HepG2 (cell line): ENCODE results near the gene COG4. TPM values are rescaled to one million over a fixed set of nuclear protein-coding genes. Genes with fewer than 3 reads are reported as not detected.

Source experiments
- JARID2 ChIP-seq: sonication (generic); formaldehyde crosslinking; IDR thresholded peaks from 2 replicates; pipeline ENCODE4 v1.8.1; 2023; ENCODE audit warnings: missing genetic modification reagents, inconsistent platforms; ENCODE audit not compliant: insufficient replicate concordance
- NFIC ChIP-seq: IDR thresholded peaks from 2 replicates; pipeline ENCODE4 v1.6.1; 2012; ENCODE audit warnings: mild to moderate bottlenecking, low read length, inconsistent platforms
- SMAD1 ChIP-seq: sonication (generic); formaldehyde crosslinking; IDR thresholded peaks from 2 replicates; pipeline ENCODE4 v1.4.0; 2020; ENCODE audit warnings: missing genetic modification reagents, low read depth, mild to moderate bottlenecking, borderline replicate concordance
- ZBTB3 ChIP-seq: sonication (generic); formaldehyde crosslinking; IDR thresholded peaks from 2 replicates; pipeline ENCODE4 v1.4.0; 2020; ENCODE audit warnings: low read depth, mild to moderate bottlenecking, moderate library complexity, missing genetic modification reagents, borderline replicate concordance
- ZNF230 ChIP-seq: sonication (generic); formaldehyde crosslinking; IDR thresholded peaks from 2 replicates; pipeline ENCODE4 v1.4.0; 2020; ENCODE audit warnings: mild to moderate bottlenecking, missing genetic modification reagents
- ZNF24 ChIP-seq: fragments of 450-650 bp; IDR thresholded peaks from 2 replicates; pipeline ENCODE4 v1.6.1; 2017; ENCODE audit warnings: antibody characterized with exemption, mild to moderate bottlenecking
- ZNF256 ChIP-seq: sonication (generic); formaldehyde crosslinking; conservative IDR thresholded peaks from 2 replicates; pipeline ENCODE4 v1.4.0; 2020; ENCODE audit warnings: missing genetic modification reagents
- ZNF362 ChIP-seq: sonication (generic); formaldehyde crosslinking; IDR thresholded peaks from 2 replicates; pipeline ENCODE4 v1.4.0; 2020; ENCODE audit warnings: missing genetic modification reagents, mild to moderate bottlenecking, borderline replicate concordance
- ZNF382 ChIP-seq: sonication (generic); formaldehyde crosslinking; IDR thresholded peaks from 2 replicates; pipeline ENCODE4 v1.5.0; 2020; ENCODE audit warnings: missing genetic modification reagents, mild to moderate bottlenecking, borderline replicate concordance
- ZNF773 ChIP-seq: sonication (generic); formaldehyde crosslinking; IDR thresholded peaks from 2 replicates; pipeline ENCODE4 v1.4.0; 2020; ENCODE audit warnings: missing genetic modification reagents, borderline replicate concordance
- polyA plus RNA-seq, 8 experiments: library from polyadenylated mRNA; depleted of rRNA in 3 of 8; stranded (reverse) in 7 of 8; unstranded in 1 of 8; fragments of >200 nt; fragmentation: Illumina TruSeq in 4 of 8; extraction: Trizol in 4 of 8; gene quantifications; 2 replicates each; pipeline versions ENCODE4 v1.2.1 to v1.2.3, GENCODE V29; 2011 to 2016; ENCODE audit warnings: low read depth in 4 of 8, missing spikeins in 1 of 8, mixed read lengths in 1 of 8; ENCODE audit not compliant: insufficient read depth in 1 of 8
- total RNA-seq, 5 experiments: library from RNA; depleted of rRNA; stranded (reverse); fragments of >200 nt; fragmentation: Illumina TruSeq; extraction: Trizol; gene quantifications; 2 replicates each; pipeline ENCODE4 v1.2.3, GENCODE V29; 2016; ENCODE audit warnings: low read depth in 1 of 5
- TF ChIP-seq, protein P1 (sequence below): sonication (generic); formaldehyde crosslinking; IDR thresholded peaks from one replicate; pipeline ENCODE4 v1.5.1; 2020; ENCODE audit warnings: mild to moderate bottlenecking, missing genetic modification reagents; ENCODE audit errors: not compliant biosample characterization
- TF ChIP-seq, protein P2 (sequence below): sonication (generic); formaldehyde crosslinking; conservative IDR thresholded peaks from 2 replicates; pipeline ENCODE4 v1.4.0; 2020; ENCODE audit warnings: missing genetic modification reagents
- TF ChIP-seq, protein P3 (sequence below): sonication (generic); formaldehyde crosslinking; IDR thresholded peaks from 2 replicates; pipeline ENCODE4 v1.4.0; 2020; ENCODE audit warnings: low read depth, missing genetic modification reagents
- TF ChIP-seq, protein P4 (sequence below): IDR thresholded peaks from 2 replicates; pipeline ENCODE4 v1.6.1; 2012; ENCODE audit warnings: inconsistent platforms

The COG4 gene
- total and polyA plus RNA-seq, 2 of the 13 experiments (the other 11 are each of a cell fraction or from before 2014, with no cell fraction given): 51.1 to 73.8 TPM

DNA sequence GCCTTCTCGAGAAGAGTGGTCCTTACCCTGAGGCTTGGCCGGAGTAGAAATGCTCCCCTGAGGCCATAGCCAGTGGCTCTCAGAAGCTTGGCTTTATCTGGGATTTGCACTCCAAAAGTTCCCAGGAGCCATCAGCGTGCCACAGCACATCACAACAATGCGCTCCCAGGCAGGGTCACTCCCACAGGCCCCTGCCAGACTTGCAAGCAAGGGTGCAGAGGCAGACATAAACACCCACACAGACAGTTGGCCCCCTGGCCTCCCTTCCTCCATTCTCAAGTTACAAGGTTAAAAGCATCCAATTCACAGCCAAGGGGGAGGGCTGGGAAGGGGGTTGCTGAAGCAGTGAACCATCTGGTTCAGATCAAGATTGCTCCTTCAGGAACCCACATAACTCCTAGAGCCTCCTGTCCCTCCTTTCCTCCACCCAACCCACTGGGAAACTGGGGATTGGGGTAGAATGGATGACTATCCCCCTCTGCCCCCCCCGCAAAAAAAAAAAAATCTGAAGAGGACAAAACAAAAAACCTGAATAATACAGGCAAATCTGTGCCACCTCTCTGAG, 86.3 kb downstream of the COG4 start (continued):
- TF ChIP-seq, protein P1, sequence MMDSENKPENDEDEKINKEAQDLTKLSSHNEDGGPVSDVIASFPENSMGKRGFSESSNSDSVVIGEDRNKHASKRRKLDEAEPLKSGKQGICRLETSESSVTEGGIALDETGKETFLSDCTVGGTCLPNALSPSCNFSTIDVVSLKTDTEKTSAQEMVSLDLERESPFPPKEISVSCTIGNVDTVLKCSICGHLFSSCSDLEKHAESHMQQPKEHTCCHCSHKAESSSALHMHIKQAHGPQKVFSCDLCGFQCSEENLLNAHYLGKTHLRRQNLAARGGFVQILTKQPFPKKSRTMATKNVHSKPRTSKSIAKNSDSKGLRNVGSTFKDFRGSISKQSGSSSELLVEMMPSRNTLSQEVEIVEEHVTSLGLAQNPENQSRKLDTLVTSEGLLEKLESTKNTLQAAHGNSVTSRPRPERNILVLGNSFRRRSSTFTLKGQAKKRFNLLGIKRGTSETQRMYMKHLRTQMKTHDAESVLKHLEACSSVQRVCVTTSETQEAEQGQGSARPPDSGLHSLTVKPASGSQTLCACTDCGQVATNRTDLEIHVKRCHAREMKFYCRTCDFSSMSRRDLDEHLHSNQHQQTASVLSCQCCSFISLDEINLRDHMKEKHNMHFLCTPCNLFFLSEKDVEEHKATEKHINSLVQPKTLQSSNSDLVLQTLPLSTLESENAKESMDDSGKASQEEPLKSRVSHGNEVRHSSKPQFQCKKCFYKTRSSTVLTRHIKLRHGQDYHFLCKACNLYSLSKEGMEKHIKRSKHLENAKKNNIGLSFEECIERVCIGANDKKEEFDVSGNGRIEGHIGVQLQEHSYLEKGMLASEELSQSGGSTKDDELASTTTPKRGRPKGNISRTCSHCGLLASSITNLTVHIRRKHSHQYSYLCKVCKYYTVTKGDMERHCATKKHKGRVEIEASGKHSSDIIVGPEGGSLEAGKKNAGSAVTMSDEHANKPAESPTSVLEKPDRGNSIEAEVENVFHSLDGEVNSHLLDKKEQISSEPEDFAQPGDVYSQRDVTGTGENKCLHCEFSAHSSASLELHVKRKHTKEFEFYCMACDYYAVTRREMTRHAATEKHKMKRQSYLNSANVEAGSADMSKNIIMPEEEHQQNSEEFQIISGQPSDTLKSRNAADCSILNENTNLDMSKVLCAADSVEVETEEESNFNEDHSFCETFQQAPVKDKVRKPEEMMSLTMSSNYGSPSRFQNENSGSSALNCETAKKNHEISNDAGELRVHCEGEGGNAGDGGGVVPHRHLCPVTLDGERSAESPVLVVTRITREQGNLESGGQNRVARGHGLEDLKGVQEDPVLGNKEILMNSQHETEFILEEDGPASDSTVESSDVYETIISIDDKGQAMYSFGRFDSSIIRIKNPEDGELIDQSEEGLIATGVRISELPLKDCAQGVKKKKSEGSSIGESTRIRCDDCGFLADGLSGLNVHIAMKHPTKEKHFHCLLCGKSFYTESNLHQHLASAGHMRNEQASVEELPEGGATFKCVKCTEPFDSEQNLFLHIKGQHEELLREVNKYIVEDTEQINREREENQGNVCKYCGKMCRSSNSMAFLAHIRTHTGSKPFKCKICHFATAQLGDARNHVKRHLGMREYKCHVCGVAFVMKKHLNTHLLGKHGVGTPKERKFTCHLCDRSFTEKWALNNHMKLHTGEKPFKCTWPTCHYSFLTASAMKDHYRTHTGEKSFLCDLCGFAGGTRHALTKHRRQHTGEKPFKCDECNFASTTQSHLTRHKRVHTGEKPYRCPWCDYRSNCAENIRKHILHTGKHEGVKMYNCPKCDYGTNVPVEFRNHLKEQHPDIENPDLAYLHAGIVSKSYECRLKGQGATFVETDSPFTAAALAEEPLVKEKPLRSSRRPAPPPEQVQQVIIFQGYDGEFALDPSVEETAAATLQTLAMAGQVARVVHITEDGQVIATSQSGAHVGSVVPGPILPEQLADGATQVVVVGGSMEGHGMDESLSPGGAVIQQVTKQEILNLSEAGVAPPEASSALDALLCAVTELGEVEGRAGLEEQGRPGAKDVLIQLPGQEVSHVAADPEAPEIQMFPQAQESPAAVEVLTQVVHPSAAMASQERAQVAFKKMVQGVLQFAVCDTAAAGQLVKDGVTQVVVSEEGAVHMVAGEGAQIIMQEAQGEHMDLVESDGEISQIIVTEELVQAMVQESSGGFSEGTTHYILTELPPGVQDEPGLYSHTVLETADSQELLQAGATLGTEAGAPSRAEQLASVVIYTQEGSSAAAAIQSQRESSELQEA: no peak
- TF ChIP-seq, protein P2, sequence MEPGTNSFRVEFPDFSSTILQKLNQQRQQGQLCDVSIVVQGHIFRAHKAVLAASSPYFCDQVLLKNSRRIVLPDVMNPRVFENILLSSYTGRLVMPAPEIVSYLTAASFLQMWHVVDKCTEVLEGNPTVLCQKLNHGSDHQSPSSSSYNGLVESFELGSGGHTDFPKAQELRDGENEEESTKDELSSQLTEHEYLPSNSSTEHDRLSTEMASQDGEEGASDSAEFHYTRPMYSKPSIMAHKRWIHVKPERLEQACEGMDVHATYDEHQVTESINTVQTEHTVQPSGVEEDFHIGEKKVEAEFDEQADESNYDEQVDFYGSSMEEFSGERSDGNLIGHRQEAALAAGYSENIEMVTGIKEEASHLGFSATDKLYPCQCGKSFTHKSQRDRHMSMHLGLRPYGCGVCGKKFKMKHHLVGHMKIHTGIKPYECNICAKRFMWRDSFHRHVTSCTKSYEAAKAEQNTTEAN: no peak
- no peak for TF ChIP-seq ZNF773 (CRISPR knock-in tag)
- TF ChIP-seq, protein P3, sequence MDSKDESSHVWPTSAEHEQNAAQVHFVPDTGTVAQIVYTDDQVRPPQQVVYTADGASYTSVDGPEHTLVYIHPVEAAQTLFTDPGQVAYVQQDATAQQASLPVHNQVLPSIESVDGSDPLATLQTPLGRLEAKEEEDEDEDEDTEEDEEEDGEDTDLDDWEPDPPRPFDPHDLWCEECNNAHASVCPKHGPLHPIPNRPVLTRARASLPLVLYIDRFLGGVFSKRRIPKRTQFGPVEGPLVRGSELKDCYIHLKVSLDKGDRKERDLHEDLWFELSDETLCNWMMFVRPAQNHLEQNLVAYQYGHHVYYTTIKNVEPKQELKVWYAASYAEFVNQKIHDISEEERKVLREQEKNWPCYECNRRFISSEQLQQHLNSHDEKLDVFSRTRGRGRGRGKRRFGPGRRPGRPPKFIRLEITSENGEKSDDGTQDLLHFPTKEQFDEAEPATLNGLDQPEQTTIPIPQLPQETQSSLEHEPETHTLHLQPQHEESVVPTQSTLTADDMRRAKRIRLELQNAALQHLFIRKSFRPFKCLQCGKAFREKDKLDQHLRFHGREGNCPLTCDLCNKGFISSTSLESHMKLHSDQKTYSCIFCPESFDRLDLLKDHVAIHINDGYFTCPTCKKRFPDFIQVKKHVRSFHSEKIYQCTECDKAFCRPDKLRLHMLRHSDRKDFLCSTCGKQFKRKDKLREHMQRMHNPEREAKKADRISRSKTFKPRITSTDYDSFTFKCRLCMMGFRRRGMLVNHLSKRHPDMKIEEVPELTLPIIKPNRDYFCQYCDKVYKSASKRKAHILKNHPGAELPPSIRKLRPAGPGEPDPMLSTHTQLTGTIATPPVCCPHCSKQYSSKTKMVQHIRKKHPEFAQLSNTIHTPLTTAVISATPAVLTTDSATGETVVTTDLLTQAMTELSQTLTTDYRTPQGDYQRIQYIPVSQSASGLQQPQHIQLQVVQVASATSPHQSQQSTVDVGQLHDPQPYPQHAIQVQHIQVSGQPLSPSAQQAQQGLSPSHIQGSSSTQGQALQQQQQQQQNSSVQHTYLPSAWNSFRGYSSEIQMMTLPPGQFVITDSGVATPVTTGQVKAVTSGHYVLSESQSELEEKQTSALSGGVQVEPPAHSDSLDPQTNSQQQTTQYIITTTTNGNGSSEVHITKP (CRISPR knock-in tag): no peak
- TF ChIP-seq ZNF24: no peak
- peak; percentile 36; the same call in 1 of the 2 replicates for TF ChIP-seq SMAD1 (CRISPR knock-in tag)
- no peak for TF ChIP-seq ZNF256 (CRISPR knock-in tag)
- no peak for TF ChIP-seq ZNF230 (CRISPR knock-in tag)
- TF ChIP-seq, protein P4, sequence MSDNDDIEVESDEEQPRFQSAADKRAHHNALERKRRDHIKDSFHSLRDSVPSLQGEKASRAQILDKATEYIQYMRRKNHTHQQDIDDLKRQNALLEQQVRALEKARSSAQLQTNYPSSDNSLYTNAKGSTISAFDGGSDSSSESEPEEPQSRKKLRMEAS: no peak
- TF ChIP-seq NFIC: no peak
- no peak for TF ChIP-seq ZBTB3
- TF ChIP-seq ZNF382: no peak
- TF ChIP-seq JARID2 (CRISPR knock-in tag): no peak
- no peak for TF ChIP-seq ZNF362
